SK-N-SH treated with all-trans-retinoic acid at 6 μM for 48 hours (cell line): Measurements from ENCODE around the gene CHML.

ENCODE experiments used
- ATAC-seq: fragments of 200-7000 bp; cut with Tn5 transposase; 3 replicates; pipeline ENCODE4 v1.9.1; 2020; ENCODE audit warnings: mild to moderate bottlenecking, moderate library complexity
- ARNTL ChIP-seq: fragments of 450-650 bp; formaldehyde crosslinking; IDR thresholded peaks from 2 replicates; pipeline ENCODE4 v1.5.0; 2020; ENCODE audit warnings: low read depth, mild to moderate bottlenecking, moderate library complexity, borderline replicate concordance
- BACH2 ChIP-seq: fragments of 250-450 bp; sonication (Bioruptor Pico); IDR thresholded peaks from 2 replicates; pipeline ENCODE4 v1.9.0; 2021; ENCODE audit warnings: mild to moderate bottlenecking, borderline replicate concordance
- CSDC2 ChIP-seq: fragments of 250-450 bp; sonication (Bioruptor Pico); IDR thresholded peaks from 2 replicates; pipeline ENCODE4 v1.5.0; 2020; ENCODE audit warnings: mild to moderate bottlenecking, moderate library complexity
- ESRRG ChIP-seq: fragments of 250-450 bp; sonication (Bioruptor Pico); IDR thresholded peaks from 2 replicates; pipeline ENCODE4 v1.6.1; 2021; ENCODE audit warnings: mild to moderate bottlenecking
- GLIS3 ChIP-seq: fragments of 250-450 bp; sonication (Bioruptor Pico); IDR thresholded peaks from 2 replicates; pipeline ENCODE4 v1.5.0; 2020; ENCODE audit warnings: mild to moderate bottlenecking, moderate library complexity
- ISL1 ChIP-seq: fragments of 250-450 bp; sonication (Bioruptor Pico); IDR thresholded peaks from 2 replicates; pipeline ENCODE4 v2.1.2; 2022; ENCODE audit warnings: mild to moderate bottlenecking, moderate library complexity
- OSR1 ChIP-seq: fragments of 250-450 bp; sonication (Bioruptor Pico); IDR thresholded peaks from 2 replicates; pipeline ENCODE4 v1.8.0; 2022; ENCODE audit warnings: moderate library complexity, mild to moderate bottlenecking, inconsistent platforms
- PPARA ChIP-seq: fragments of 250-450 bp; sonication (Bioruptor Pico); IDR thresholded peaks from 2 replicates; pipeline ENCODE4 v1.5.0; 2020; ENCODE audit warnings: mild to moderate bottlenecking, borderline replicate concordance
- RARB ChIP-seq: fragments of 250-450 bp; sonication (Bioruptor Pico); IDR thresholded peaks from 2 replicates; pipeline ENCODE4 v1.8.0; 2021; ENCODE audit warnings: mild to moderate bottlenecking, moderate library complexity
- SNAI2 ChIP-seq: fragments of 250-450 bp; sonication (Bioruptor Pico); IDR thresholded peaks from 2 replicates; pipeline ENCODE4 v1.5.0; 2020; ENCODE audit warnings: mild to moderate bottlenecking, moderate library complexity
- TCF4 ChIP-seq: fragments of 250-450 bp; sonication (Bioruptor Pico); IDR thresholded peaks from 2 replicates; pipeline ENCODE4 v1.8.0; 2021; ENCODE audit warnings: mild to moderate bottlenecking, moderate library complexity, borderline replicate concordance
- ZC3H10 ChIP-seq: fragments of 250-450 bp; sonication (Bioruptor Pico); IDR thresholded peaks from 2 replicates; pipeline ENCODE4 v1.5.1; 2021; ENCODE audit warnings: mild to moderate bottlenecking, moderate library complexity
- ZFP3 ChIP-seq: fragments of 250-450 bp; sonication (Bioruptor Pico); IDR thresholded peaks from 2 replicates; pipeline ENCODE4 v1.5.0; 2020; ENCODE audit warnings: mild to moderate bottlenecking, moderate library complexity
- ZFP30 ChIP-seq: fragments of 450-650 bp; formaldehyde crosslinking; IDR thresholded peaks from 2 replicates; pipeline ENCODE4 v1.5.0; 2022; ENCODE audit warnings: mild to moderate bottlenecking, moderate library complexity
- ZNF565 ChIP-seq: fragments of 450-650 bp; formaldehyde crosslinking; conservative IDR thresholded peaks from 2 replicates; pipeline ENCODE4 v1.5.0; 2020; ENCODE audit warnings: low read depth, mild to moderate bottlenecking, moderate library complexity
- ZNF70 ChIP-seq: fragments of 450-650 bp; formaldehyde crosslinking; IDR thresholded peaks from 2 replicates; pipeline ENCODE4 v1.5.0; 2020; ENCODE audit warnings: mild to moderate bottlenecking, moderate library complexity
- ZNF8 ChIP-seq: fragments of 450-650 bp; formaldehyde crosslinking; IDR thresholded peaks from 2 replicates; pipeline ENCODE4 v1.5.0; 2020; ENCODE audit warnings: mild to moderate bottlenecking, moderate library complexity
- TF ChIP-seq, protein P1 (sequence below): fragments of 250-450 bp; sonication (Bioruptor Pico); IDR thresholded peaks from 2 replicates; pipeline ENCODE4 v1.5.1; 2020; ENCODE audit warnings: low read depth, mild to moderate bottlenecking, moderate library complexity
- TF ChIP-seq, protein P2 (sequence below): fragments of 250-450 bp; sonication (Bioruptor Pico); IDR thresholded peaks from 2 replicates; pipeline ENCODE4 v1.5.1; 2021; ENCODE audit warnings: mild to moderate bottlenecking, moderate library complexity
- TF ChIP-seq, protein P3 (sequence below): fragments of 250-450 bp; sonication (Bioruptor Pico); IDR thresholded peaks from 2 replicates; pipeline ENCODE4 v1.5.0; 2020; ENCODE audit warnings: mild to moderate bottlenecking, moderate library complexity
- TF ChIP-seq, protein P4 (sequence below): fragments of 250-450 bp; sonication (Bioruptor Pico); IDR thresholded peaks from 2 replicates; pipeline ENCODE4 v1.8.0; 2021; ENCODE audit warnings: low read depth, mild to moderate bottlenecking, moderate library complexity, borderline replicate concordance
- TF ChIP-seq, protein P5 (sequence below): fragments of 250-450 bp; sonication (Bioruptor Pico); IDR thresholded peaks from 2 replicates; pipeline ENCODE4 v1.8.0; 2020; ENCODE audit warnings: mild to moderate bottlenecking, moderate library complexity, borderline replicate concordance

Gene CHML

DNA sequence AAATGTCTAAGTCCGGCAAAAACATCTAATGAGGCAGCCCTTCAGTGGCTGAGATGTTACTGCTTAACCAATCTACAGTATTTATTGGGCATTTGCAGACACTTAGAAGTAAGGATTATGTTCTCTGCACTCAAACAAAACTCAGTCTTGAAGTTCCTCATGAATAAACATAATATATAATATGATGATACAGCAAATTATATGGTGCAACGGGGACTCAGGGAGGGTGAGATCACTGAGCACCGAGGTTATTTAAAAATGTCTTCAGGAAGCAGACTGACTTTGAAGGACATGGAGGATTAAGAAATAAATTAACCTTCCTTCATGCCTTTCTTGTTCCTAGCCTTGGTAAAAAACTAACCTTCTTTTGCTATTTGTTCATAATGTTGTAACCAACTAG lies 39.8 kb upstream of the CHML start:
- ATAC-seq, result no peak

DNA sequence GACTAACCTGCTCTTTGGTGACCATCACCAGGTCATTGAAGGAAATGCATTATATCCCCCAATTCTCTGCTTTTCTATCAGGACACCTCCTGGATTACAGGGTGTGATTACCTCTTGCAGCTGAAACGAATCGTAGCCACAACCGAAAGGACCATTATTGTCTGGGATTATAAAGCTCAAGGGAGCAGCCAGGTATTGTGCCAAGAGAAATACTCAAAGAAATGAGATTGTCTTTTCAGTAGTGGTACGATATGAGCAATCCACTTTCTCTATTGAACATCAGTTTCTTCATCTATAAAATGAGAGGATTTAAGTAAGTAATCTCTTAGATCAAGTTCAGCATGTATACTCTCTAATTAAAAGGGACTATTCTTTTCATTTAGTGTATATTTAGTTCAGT lies 39.2 kb upstream of the CHML start:
- no peak for TF ChIP-seq ISL1 (CRISPR knock-in tag)
- no peak for TF ChIP-seq OSR1 (CRISPR knock-in tag)
- TF ChIP-seq, protein P1, sequence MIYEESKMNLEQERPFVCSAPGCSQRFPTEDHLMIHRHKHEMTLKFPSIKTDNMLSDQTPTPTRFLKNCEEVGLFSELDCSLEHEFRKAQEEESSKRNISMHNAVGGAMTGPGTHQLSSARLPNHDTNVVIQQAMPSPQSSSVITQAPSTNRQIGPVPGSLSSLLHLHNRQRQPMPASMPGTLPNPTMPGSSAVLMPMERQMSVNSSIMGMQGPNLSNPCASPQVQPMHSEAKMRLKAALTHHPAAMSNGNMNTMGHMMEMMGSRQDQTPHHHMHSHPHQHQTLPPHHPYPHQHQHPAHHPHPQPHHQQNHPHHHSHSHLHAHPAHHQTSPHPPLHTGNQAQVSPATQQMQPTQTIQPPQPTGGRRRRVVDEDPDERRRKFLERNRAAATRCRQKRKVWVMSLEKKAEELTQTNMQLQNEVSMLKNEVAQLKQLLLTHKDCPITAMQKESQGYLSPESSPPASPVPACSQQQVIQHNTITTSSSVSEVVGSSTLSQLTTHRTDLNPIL, result no peak
- TF ChIP-seq ZNF70 (CRISPR knock-in tag), result no peak
- ATAC-seq, result no peak

More for the DNA sequence above, 39.8 kb upstream of the CHML start:
- TF ChIP-seq, protein P2, sequence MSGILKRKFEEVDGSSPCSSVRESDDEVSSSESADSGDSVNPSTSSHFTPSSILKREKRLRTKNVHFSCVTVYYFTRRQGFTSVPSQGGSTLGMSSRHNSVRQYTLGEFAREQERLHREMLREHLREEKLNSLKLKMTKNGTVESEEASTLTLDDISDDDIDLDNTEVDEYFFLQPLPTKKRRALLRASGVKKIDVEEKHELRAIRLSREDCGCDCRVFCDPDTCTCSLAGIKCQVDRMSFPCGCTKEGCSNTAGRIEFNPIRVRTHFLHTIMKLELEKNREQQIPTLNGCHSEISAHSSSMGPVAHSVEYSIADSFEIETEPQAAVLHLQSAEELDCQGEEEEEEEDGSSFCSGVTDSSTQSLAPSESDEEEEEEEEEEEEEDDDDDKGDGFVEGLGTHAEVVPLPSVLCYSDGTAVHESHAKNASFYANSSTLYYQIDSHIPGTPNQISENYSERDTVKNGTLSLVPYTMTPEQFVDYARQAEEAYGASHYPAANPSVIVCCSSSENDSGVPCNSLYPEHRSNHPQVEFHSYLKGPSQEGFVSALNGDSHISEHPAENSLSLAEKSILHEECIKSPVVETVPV (CRISPR knock-in tag), result no peak
- TF ChIP-seq ZNF8, result no peak
- TF ChIP-seq BACH2 (CRISPR knock-in tag), result no peak
- TF ChIP-seq ISL1 (CRISPR knock-in tag), result no peak
- TF ChIP-seq ZC3H10 (CRISPR knock-in tag), result no peak
- TF ChIP-seq TCF4 (CRISPR knock-in tag), result no peak
- no peak for TF ChIP-seq GLIS3
- no peak for TF ChIP-seq CSDC2
- TF ChIP-seq ZNF70 (CRISPR knock-in tag), result no peak
- TF ChIP-seq ZFP3, result no peak
- TF ChIP-seq ZFP30 (CRISPR knock-in tag), result no peak
- no peak for TF ChIP-seq ZNF565
- no peak for TF ChIP-seq OSR1 (CRISPR knock-in tag)
- TF ChIP-seq RARB, result no peak
- no peak for TF ChIP-seq ARNTL
- no peak for TF ChIP-seq PPARA (CRISPR knock-in tag)
- no peak for TF ChIP-seq SNAI2
- TF ChIP-seq, protein P3, sequence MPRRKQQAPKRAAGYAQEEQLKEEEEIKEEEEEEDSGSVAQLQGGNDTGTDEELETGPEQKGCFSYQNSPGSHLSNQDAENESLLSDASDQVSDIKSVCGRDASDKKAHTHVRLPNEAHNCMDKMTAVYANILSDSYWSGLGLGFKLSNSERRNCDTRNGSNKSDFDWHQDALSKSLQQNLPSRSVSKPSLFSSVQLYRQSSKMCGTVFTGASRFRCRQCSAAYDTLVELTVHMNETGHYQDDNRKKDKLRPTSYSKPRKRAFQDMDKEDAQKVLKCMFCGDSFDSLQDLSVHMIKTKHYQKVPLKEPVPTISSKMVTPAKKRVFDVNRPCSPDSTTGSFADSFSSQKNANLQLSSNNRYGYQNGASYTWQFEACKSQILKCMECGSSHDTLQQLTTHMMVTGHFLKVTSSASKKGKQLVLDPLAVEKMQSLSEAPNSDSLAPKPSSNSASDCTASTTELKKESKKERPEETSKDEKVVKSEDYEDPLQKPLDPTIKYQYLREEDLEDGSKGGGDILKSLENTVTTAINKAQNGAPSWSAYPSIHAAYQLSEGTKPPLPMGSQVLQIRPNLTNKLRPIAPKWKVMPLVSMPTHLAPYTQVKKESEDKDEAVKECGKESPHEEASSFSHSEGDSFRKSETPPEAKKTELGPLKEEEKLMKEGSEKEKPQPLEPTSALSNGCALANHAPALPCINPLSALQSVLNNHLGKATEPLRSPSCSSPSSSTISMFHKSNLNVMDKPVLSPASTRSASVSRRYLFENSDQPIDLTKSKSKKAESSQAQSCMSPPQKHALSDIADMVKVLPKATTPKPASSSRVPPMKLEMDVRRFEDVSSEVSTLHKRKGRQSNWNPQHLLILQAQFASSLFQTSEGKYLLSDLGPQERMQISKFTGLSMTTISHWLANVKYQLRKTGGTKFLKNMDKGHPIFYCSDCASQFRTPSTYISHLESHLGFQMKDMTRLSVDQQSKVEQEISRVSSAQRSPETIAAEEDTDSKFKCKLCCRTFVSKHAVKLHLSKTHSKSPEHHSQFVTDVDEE (CRISPR knock-in tag), result no peak
- TF ChIP-seq, protein P1, result no peak

DNA sequence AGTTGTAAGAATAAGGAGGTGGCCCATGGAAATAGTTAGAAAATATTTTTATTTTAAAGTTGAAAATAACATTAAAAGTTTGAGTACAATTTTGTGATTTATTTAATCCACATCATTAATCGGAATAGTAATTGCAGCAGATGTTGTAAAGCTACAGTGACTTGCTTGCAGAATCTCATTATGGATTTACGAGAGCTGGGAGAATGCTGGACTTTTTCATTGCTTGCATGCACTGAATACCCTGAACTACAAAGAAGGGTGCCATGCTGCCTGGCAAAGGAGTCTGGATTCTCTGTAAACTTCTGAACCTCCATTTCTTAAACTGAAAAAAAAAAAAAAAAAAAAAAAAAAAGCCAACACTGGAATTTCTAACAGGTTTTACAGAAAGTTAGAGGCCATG lies 38.4 kb upstream of the CHML start:
- ATAC-seq, result no peak

More for the DNA sequence above, 38.4 kb upstream of the CHML start:
- no peak for TF ChIP-seq ZNF70 (CRISPR knock-in tag)
- no peak for TF ChIP-seq ZFP3
- no peak for TF ChIP-seq RARB
- TF ChIP-seq ESRRG (CRISPR knock-in tag), result no peak
- no peak for TF ChIP-seq SNAI2
- TF ChIP-seq, protein P4, sequence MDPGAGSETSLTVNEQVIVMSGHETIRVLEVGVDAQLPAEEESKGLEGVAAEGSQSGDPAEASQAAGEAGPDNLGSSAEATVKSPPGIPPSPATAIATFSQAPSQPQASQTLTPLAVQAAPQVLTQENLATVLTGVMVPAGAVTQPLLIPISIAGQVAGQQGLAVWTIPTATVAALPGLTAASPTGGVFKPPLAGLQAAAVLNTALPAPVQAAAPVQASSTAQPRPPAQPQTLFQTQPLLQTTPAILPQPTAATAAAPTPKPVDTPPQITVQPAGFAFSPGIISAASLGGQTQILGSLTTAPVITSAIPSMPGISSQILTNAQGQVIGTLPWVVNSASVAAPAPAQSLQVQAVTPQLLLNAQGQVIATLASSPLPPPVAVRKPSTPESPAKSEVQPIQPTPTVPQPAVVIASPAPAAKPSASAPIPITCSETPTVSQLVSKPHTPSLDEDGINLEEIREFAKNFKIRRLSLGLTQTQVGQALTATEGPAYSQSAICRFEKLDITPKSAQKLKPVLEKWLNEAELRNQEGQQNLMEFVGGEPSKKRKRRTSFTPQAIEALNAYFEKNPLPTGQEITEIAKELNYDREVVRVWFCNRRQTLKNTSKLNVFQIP (CRISPR knock-in tag), result no peak
- no peak for TF ChIP-seq PPARA (CRISPR knock-in tag)
- TF ChIP-seq ZNF8, result no peak
- TF ChIP-seq TCF4 (CRISPR knock-in tag), result no peak
- no peak for TF ChIP-seq ZC3H10 (CRISPR knock-in tag)
- TF ChIP-seq CSDC2, result no peak
- TF ChIP-seq, protein P1, result no peak
- no peak for TF ChIP-seq GLIS3
- TF ChIP-seq, protein P5, sequence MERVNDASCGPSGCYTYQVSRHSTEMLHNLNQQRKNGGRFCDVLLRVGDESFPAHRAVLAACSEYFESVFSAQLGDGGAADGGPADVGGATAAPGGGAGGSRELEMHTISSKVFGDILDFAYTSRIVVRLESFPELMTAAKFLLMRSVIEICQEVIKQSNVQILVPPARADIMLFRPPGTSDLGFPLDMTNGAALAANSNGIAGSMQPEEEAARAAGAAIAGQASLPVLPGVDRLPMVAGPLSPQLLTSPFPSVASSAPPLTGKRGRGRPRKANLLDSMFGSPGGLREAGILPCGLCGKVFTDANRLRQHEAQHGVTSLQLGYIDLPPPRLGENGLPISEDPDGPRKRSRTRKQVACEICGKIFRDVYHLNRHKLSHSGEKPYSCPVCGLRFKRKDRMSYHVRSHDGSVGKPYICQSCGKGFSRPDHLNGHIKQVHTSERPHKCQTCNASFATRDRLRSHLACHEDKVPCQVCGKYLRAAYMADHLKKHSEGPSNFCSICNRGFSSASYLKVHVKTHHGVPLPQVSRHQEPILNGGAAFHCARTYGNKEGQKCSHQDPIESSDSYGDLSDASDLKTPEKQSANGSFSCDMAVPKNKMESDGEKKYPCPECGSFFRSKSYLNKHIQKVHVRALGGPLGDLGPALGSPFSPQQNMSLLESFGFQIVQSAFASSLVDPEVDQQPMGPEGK (CRISPR knock-in tag), result no peak
- TF ChIP-seq ISL1 (CRISPR knock-in tag), result no peak
- TF ChIP-seq, protein P2 (CRISPR knock-in tag), result no peak
- TF ChIP-seq BACH2 (CRISPR knock-in tag), result no peak
- TF ChIP-seq, all 23 proteins: peak for 0
